Prostate gland (tissue), 2 donors: Measurements from ENCODE around the gene CCDC12.

Experiments
- CTCF ChIP-seq, 4 experiments: fragments of 200-600 bp in 2 of 4; fragments of 450-650 bp in 2 of 4; sonication (generic) in 2 of 4; IDR thresholded peaks; 1 replicate in 3 of 4; 2 replicates in 1 of 4; pipeline ENCODE4 v1.5.1; 2016 to 2019; ENCODE audit warnings: antibody characterized with exemption in 4 of 4, mild to moderate bottlenecking in 2 of 4, moderate library complexity in 2 of 4
- POLR2A ChIP-seq: fragments of 450-650 bp; IDR thresholded peaks from one replicate; pipeline ENCODE4 v1.6.1; 2016; ENCODE audit warnings: antibody characterized with exemption, mild to moderate bottlenecking
- POLR2AphosphoS5 ChIP-seq: sonication (generic); formaldehyde crosslinking; IDR thresholded peaks from one replicate; pipeline ENCODE4 v1.6.1; 2017; ENCODE audit warnings: antibody characterized with exemption

- no peak for TF ChIP-seq CTCF (IDR thresholded peaks at IDR 0.05)
- TF ChIP-seq POLR2AphosphoS5: no peak
- no peak for TF ChIP-seq POLR2A
These were observed 32.3 kb upstream of the CCDC12 start for GRCh38 chr3:47008851-47009224.
